ENCODE measurements around the gene IL34.
"Not testable (repeated sequence)": the region's sequence is repeated elsewhere in the genome, so short reads cannot be mapped to it uniquely, and the experiment has no call there.

Gene IL34

DNA sequence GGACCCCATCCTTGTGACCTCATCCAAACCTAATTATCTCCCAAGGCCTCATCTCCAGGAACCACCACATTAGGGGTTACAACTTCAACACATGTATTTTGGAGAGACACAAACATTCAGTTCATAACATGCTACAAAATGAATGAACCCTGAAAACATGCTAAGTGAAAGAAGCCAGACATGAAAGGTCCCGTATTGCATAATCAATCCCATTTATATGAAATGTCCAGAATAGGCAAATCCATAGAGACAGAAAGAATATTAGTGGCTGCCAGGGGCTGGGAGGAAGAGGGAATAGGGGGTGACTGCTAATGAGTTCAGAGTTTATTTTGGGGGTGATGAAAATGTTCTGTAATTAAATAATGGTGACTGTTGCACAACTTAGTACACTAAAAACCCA, 3.7 kb upstream of the IL34 start:
- TF ChIP-seq CTCF (conservative IDR thresholded peaks at IDR 0.05; ENCODE audit: low read depth) = no peak
- ChIA-PET CTCF (no interaction called here), POLR2A (ENCODE audit: low non-redundant PET) (no interaction called here)
- no peak overlapping the region for H3K27ac ChIP-seq
- no peak for DNase-seq (ENCODE audit: low spot score)

DNA sequence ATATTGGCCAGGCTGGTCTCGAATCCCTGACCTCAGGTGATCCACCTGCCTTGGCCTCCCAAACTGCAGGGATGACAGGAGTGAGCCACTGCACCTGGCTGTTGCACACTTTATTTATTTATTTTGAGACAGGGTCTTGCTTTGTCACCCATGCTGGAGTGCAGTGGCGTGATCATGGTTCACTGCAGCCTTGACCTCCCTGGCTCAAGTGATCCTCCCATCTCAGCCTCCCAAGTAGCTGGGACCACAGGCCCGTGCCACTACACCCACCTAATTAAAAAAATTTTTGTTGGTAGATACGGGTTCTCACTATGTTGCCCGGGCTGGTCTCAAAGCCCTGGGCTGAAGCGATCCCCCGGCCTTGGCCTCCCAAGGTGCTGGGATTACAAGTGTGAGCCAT, 3.1 kb upstream of the IL34 start:
- POLR2A ChIA-PET (ENCODE audit: low non-redundant PET); H3K27ac ChIP-seq; DNase-seq (ENCODE audit: low spot score); CTCF ChIA-PET: not testable (repeated sequence)

GRCh38 chr16:70644763-70645597, 1.4 kb upstream of the IL34 start:
- CTCF ChIA-PET = no interaction called here
- no peak for TF ChIP-seq CTCF (conservative IDR thresholded peaks at IDR 0.05; ENCODE audit: low read depth)

GRCh38 chr16:70647441-70648359, 1.3 kb downstream of the IL34 start:
- no peak overlapping the region for H3K27ac ChIP-seq
- POLR2A ChIA-PET (ENCODE audit: low non-redundant PET) = no interaction called here
- TF ChIP-seq CTCF (conservative IDR thresholded peaks at IDR 0.05; ENCODE audit: low read depth) = no peak
- CTCF ChIA-PET = interaction anchor here (0.6 kb wide), 1 partner anchor 11 kb away, joined by 4 read pairs; no protein-coding TSS in a partner anchor
- no peak for DNase-seq (ENCODE audit: low spot score)

More at GRCh38 chr16:70644763-70645597, 1.4 kb upstream of the IL34 start:
- no peak overlapping the region for H3K27ac ChIP-seq
- POLR2A ChIA-PET (ENCODE audit: low non-redundant PET) = no interaction called here
- DNase-seq (ENCODE audit: low spot score) = no peak

DNA sequence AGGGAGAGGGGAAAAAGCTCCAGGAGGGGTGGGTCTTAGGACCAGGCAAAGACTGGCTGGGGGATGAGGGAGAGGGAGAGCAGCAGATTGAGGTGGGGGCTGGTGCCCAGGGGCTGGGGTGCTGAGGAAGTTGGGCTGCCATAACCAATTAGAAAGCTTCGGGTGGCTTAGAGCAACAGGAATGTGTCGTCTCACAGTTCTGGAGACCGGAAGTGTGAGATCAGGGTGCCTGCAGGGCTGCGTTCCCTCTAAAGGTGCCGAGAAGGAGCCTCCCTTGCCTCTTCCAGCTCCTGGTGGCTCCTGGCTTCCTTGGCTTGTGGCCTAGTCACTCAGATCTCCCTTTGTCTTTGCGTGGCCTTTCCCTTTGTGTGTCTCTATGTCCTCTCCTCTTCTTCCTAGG, 2.2 kb downstream of the IL34 start:
- ChIA-PET CTCF (interaction anchor here (0.6 kb wide), 1 partner anchor 68 kb away, joined by 6 read pairs; no protein-coding TSS in a partner anchor), POLR2A (ENCODE audit: low non-redundant PET) (no interaction called here)
- no peak overlapping the region for H3K27ac ChIP-seq
- no peak for TF ChIP-seq CTCF (conservative IDR thresholded peaks at IDR 0.05; ENCODE audit: low read depth)
- DNase-seq (ENCODE audit: low spot score) = no peak

GRCh38 chr16:70649300-70649699, 2.9 kb downstream of the IL34 start:
- ChIA-PET POLR2A (ENCODE audit: low non-redundant PET) (no interaction called here), CTCF (no interaction called here)
- no peak for DNase-seq (ENCODE audit: low spot score)
- no peak for TF ChIP-seq CTCF (conservative IDR thresholded peaks at IDR 0.05; ENCODE audit: low read depth)
- no peak overlapping the region for H3K27ac ChIP-seq

Data from RWPE1 (cell line).